ENCODE results near the gene TPM1. TPM values are rescaled to one million over a fixed set of nuclear protein-coding genes. Genes with fewer than 3 reads are reported as not detected.

Gene TPM1
- total RNA-seq, 1 experiment from 2014 or later, result 421 TPM

GRCh38 chr15:63022181-63022580, 20.4 kb upstream of the TPM1 start:
- no peaks in the 10 kb centered on the region for H3K36me3 Mint-ChIP-seq
- no peak for DNase-seq (ENCODE audit: low spot score)
- no peaks in the 10 kb centered on the region; the same call in 1 of the 2 replicates for H3K27me3 Mint-ChIP-seq (ENCODE audit: low read depth)
- TF ChIP-seq, protein P1, sequence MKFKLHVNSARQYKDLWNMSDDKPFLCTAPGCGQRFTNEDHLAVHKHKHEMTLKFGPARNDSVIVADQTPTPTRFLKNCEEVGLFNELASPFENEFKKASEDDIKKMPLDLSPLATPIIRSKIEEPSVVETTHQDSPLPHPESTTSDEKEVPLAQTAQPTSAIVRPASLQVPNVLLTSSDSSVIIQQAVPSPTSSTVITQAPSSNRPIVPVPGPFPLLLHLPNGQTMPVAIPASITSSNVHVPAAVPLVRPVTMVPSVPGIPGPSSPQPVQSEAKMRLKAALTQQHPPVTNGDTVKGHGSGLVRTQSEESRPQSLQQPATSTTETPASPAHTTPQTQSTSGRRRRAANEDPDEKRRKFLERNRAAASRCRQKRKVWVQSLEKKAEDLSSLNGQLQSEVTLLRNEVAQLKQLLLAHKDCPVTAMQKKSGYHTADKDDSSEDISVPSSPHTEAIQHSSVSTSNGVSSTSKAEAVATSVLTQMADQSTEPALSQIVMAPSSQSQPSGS (CRISPR knock-in tag; IDR thresholded peaks at IDR 0.05; ENCODE audit: borderline replicate concordance, low read depth), result no peak
- TF ChIP-seq RORB (CRISPR knock-in tag; IDR thresholded peaks at IDR 0.05) (no peak), JUN (CRISPR knock-in tag; IDR thresholded peaks at IDR 0.05) (no peak), GRHL2 (CRISPR knock-in tag; IDR thresholded peaks at IDR 0.05; ENCODE audit: insufficient replicate concordance, severe bottlenecking) (no peak), ZNF396 (CRISPR knock-in tag; IDR thresholded peaks at IDR 0.05; ENCODE audit: borderline replicate concordance) (no peak), NR2C2 (CRISPR knock-in tag; IDR thresholded peaks at IDR 0.05) (no peak), AR (CRISPR knock-in tag; IDR thresholded peaks at IDR 0.05) (no peak), TEAD1 (CRISPR knock-in tag; IDR thresholded peaks at IDR 0.05) (no peak), CBFB (CRISPR knock-in tag; IDR thresholded peaks at IDR 0.05; ENCODE audit: low read depth) (no peak)
- TF ChIP-seq, protein P2, sequence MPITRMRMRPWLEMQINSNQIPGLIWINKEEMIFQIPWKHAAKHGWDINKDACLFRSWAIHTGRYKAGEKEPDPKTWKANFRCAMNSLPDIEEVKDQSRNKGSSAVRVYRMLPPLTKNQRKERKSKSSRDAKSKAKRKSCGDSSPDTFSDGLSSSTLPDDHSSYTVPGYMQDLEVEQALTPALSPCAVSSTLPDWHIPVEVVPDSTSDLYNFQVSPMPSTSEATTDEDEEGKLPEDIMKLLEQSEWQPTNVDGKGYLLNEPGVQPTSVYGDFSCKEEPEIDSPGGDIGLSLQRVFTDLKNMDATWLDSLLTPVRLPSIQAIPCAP (CRISPR knock-in tag; IDR thresholded peaks at IDR 0.05), result no peak
- TF ChIP-seq, protein P3, sequence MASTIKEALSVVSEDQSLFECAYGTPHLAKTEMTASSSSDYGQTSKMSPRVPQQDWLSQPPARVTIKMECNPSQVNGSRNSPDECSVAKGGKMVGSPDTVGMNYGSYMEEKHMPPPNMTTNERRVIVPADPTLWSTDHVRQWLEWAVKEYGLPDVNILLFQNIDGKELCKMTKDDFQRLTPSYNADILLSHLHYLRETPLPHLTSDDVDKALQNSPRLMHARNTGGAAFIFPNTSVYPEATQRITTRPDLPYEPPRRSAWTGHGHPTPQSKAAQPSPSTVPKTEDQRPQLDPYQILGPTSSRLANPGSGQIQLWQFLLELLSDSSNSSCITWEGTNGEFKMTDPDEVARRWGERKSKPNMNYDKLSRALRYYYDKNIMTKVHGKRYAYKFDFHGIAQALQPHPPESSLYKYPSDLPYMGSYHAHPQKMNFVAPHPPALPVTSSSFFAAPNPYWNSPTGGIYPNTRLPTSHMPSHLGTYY (CRISPR knock-in tag; IDR thresholded peaks at IDR 0.05), result no peak
- TF ChIP-seq, protein P4, sequence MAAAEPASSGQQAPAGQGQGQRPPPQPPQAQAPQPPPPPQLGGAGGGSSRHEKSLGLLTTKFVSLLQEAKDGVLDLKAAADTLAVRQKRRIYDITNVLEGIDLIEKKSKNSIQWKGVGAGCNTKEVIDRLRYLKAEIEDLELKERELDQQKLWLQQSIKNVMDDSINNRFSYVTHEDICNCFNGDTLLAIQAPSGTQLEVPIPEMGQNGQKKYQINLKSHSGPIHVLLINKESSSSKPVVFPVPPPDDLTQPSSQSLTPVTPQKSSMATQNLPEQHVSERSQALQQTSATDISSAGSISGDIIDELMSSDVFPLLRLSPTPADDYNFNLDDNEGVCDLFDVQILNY (CRISPR knock-in tag; IDR thresholded peaks at IDR 0.05), result no peak
- TF ChIP-seq, protein P5, sequence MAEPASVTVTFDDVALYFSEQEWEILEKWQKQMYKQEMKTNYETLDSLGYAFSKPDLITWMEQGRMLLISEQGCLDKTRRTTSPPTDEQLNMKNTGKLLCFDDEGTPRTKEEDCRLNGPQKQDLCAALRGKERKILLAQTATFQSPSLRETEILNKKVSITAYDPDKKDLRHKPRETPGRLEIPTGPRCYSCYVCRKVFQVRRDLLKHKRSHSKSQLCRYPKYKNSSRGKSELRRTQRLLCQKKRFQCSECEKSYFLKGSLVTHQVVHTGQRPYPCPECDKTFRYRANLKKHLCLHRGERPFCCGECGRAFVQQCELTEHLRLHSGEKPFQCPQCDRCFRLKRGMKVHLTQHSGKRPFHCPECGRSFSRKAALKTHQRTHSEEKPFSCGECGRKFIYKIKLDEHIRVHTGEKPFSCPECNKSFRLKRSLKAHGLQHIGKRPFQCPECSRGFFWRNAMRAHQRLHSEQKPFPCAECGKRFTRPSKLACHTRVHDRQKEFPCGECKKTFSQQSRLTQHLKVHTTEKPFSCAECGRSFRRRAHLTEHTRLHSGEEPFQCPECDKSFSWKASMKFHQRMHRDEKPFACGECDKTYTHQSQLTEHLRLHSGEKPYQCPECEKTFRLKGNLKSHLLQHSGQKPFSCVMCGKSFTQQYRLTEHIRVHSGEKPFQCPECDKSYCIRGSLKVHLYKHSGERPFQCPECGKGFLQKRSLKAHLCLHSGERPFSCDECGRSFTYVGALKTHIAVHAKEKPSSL (CRISPR knock-in tag; conservative IDR thresholded peaks at IDR 0.05), result no peak
- TF ChIP-seq, protein P6, sequence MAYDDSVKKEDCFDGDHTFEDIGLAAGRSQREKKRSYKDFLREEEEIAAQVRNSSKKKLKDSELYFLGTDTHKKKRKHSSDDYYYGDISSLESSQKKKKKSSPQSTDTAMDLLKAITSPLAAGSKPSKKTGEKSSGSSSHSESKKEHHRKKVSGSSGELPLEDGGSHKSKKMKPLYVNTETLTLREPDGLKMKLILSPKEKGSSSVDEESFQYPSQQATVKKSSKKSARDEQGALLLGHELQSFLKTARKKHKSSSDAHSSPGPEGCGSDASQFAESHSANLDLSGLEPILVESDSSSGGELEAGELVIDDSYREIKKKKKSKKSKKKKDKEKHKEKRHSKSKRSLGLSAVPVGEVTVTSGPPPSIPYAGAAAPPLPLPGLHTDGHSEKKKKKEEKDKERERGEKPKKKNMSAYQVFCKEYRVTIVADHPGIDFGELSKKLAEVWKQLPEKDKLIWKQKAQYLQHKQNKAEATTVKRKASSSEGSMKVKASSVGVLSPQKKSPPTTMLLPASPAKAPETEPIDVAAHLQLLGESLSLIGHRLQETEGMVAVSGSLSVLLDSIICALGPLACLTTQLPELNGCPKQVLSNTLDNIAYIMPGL (CRISPR knock-in tag; IDR thresholded peaks at IDR 0.05), result no peak
- peaks cover 7% of the 10 kb centered on the region; the same call in 1 of the 2 replicates for H3K9me3 Mint-ChIP-seq
- peaks cover 13% of the 10 kb centered on the region for H3K4me1 Mint-ChIP-seq
- POLR2A ChIA-PET, result no interaction called here
- CTCF ChIA-PET, result interaction anchor here (1.3 kb wide), 1 partner anchor 26 kb away, joined by 3 read pairs; no protein-coding TSS in a partner anchor
- no peak overlapping the region for H3K27ac Mint-ChIP-seq
- ATAC-seq, result no peak
- no peak overlapping the region for H3K4me3 Mint-ChIP-seq
